GM12801 (cell line): ENCODE data around the gene CRADD.

Source experiments
- TF ChIP-seq, protein P1 (sequence below): IDR thresholded peaks from one replicate; pipeline ENCODE4 v1.5.1; 2011; ENCODE audit warnings: control low read depth; ENCODE audit not compliant: insufficient read length; ENCODE audit errors: extremely low read depth

Gene CRADD

DNA sequence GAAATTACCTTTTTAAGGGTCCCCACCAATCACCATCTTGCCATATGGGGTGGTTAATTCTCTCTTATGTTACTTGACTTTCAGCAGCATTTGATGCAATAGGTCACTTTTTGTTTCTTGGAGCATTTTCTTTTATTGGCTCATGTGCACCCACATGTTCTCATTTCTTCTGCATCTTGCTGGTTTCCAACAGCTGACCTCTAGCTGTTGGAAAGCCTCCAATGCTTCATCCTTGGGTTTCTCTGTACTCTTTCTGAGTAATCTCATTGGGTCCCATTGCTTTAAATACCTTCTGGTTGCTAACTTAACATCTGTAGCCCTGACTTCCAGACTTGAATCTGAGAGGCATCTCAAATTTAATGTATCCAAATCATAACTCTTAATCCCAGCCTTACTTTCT is 116.8 kb downstream of the CRADD start:
- TF ChIP-seq, protein P1, sequence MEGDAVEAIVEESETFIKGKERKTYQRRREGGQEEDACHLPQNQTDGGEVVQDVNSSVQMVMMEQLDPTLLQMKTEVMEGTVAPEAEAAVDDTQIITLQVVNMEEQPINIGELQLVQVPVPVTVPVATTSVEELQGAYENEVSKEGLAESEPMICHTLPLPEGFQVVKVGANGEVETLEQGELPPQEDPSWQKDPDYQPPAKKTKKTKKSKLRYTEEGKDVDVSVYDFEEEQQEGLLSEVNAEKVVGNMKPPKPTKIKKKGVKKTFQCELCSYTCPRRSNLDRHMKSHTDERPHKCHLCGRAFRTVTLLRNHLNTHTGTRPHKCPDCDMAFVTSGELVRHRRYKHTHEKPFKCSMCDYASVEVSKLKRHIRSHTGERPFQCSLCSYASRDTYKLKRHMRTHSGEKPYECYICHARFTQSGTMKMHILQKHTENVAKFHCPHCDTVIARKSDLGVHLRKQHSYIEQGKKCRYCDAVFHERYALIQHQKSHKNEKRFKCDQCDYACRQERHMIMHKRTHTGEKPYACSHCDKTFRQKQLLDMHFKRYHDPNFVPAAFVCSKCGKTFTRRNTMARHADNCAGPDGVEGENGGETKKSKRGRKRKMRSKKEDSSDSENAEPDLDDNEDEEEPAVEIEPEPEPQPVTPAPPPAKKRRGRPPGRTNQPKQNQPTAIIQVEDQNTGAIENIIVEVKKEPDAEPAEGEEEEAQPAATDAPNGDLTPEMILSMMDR = no peak

DNA sequence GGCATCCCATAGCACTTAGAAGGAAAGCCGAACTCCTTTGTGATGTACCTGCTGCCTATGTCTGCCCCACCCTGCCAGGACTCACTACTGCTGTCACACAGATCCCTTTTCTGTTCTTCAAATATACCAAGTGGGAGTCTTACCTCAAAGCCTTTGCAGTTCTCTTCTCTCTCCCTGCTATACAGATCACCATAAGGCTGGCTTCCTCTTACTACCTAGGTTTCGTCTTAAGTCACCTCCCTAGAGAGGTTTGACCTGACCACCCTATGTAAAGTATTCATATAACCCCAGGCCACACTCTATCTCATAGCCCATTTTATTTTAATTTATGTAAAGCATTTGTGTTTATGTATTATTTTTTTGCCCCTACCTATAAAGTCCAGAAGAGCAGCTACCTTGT is 117.6 kb downstream of the CRADD start:
- TF ChIP-seq, protein P1 = no peak

DNA sequence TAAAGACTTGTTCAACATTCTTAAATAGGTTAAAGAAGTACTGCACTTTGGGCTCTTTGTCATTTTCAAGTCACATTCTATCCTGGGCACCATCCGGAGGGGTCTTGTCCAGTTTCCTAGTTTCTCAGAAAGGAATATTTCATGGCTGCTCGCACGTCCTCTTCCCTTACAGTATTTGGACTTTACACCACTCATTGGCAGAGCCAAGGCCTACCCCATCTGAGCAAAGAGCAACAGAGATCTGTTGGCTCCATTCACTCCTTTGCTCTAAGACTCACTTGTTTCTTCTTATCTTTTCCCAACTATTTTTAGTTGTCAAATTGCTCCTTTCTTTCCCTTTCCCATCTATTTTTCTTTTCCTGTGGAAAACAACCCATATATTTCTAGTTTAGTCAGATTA is 118.2 kb downstream of the CRADD start:
- TF ChIP-seq, protein P1 = no peak

DNA sequence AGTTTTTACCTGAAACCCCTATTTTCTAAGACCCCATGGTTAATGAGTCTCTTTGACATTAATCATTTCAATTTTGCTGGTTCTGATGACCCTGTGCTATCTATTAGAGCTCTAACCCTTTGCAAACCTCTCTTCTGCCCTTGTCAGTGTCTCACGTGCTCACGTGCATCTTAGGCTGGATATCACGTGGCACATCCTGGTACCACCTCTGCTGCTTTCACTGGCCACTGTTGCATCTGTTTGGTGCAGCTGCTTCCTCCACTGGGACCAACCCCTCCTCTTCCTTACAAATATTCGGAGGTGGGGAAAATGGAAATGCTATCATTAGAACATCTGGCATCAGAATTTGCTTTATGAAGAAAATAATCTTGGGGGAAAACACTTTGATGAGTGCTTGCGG is 119.6 kb downstream of the CRADD start:
- TF ChIP-seq, protein P1 = no peak

DNA sequence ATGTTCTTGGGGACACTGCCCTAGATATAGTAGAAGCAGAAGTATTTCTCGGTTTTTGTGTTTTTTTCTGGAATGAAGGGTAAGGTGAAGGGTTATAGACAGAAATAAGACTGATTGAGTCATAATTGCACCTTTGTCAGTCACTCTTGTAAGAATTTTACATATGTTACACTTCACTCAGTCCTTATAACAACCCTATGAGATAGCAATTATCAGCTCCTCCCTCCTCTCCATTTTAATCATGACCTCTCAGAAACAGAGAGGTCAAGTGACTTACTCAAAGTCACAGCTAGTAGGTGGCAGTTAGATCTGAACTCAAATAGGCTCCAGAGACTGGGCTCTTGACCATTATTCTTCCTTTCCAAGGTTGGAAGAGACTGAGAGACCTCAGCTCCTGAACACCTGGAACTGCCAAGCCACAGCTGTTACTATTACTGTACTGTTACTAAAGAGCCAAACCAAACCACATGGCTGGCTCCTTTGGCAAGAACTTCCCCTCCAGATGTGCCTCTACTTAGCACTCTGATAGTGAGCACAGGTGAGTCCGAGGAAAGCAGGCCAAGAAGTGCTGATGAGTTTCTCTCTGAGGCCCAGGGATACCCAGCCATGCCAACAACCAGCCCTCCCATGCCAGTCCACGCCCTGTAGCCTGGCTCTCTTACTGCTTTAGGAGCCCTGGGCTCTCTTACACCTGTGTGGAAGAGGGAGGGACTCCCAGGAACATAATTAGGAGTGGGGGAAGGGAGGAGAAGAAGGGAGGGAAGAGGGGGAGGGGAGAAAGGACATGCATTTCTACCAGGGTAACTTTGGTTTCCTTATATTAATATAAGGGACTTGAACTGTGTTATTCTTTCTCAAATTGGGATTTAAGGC is 121.3 kb downstream of the CRADD start:
- TF ChIP-seq, protein P1 = no peak

DNA sequence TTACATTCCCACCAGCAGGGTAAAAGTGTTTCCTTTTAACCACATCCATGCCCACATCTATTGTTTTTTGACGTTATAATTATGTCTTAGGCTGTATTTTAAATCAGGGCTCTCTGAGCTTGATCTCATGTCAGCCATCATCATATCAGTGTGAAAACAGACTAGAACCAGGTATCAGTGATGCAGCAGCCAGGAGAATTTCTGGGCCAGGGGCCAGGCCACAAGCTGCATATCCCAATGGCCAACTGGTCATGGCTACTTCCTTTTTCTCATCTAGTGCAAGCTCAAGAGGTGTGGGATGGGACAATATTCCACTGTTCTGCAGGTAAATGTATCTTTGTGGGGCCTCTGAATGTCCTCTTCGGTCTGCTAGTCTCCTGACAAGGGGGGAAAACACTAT is 125.1 kb downstream of the CRADD start:
- TF ChIP-seq, protein P1 = no peak

DNA sequence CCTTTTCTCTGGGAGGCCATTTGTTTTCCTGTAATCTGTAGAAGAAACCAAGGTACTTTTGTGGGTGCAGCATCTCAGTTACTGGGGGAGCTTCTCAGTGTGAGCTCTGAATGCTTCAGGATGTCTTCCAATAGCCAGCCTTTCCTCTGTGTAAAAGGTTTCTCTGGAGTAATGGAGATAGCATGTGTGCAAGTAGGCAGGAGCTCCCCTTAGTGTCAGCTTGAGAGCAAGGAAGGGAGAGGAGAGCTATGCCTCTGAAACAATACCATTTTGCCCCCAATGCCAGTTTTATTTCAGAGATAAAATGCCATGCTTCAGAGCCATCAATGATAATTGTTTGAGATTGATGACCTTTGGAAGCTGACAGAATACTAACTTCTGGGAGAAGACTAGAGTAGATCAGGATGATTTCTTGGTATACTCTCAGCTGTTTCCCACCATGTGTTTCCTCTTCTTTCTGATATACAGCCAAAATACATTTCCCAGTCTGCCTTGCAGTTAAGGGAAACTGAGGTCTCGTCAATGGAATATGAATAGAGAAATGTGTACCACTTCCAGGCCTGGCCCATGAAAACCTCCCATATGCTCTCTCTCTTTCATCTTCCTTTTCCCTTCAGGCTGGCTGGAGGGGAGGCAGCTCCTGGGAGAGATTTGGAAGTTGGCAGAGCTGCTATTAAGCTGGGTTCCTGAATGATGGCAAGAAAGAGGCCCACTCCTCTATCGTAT is 125.7 kb downstream of the CRADD start:
- TF ChIP-seq, protein P1 = no peak
